ENCODE data around the gene MYO16.

The MYO16 gene

GRCh38 chr13:109244566-109244965, 615.2 kb downstream of the MYO16 start:
- DNase-seq = no peak
- no peak for ATAC-seq

- ATAC-seq = no peak
- DNase-seq = no peak
Observed at GRCh38 chr13:109246001-109246400, 616.6 kb downstream of the MYO16 start.

GRCh38 chr13:109249780-109250528, 620.5 kb downstream of the MYO16 start:
- DNase-seq = no peak
- ATAC-seq = no peak

- ATAC-seq = no peak
Observed at GRCh38 chr13:109251956-109252355, 622.5 kb downstream of the MYO16 start.

GRCh38 chr13:109253316-109253715, 623.9 kb downstream of the MYO16 start:
- ATAC-seq = no peak
- no peak for DNase-seq

More at GRCh38 chr13:109251956-109252355, 622.5 kb downstream of the MYO16 start:
- DNase-seq = no peak

GRCh38 chr13:109254274-109254673, 624.9 kb downstream of the MYO16 start:
- DNase-seq = no peak

GRCh38 chr13:109255141-109255856, 625.9 kb downstream of the MYO16 start:
- DNase-seq (no peak), ATAC-seq (no peak)

More at GRCh38 chr13:109254274-109254673, 624.9 kb downstream of the MYO16 start:
- no peak for ATAC-seq

- ATAC-seq (no peak), DNase-seq (no peak)
Observed at GRCh38 chr13:109256866-109257760, 627.7 kb downstream of the MYO16 start.

All from stimulated activated naive CD8-positive, alpha-beta T cell treated with anti-CD3 and anti-CD28 coated beads, Interleukin-15, Interleukin-2, amounts not matched to agents 100 U/mL and 50 U/mL, for 24 hours (primary cell).